Activated CD8-positive, alpha-beta memory T cell treated with anti-CD3 and anti-CD28 coated beads, Interleukin-2, amount 50 U/mL, for 1 hour (primary cell): ENCODE data around the gene BRI3BP.
"Not testable (repeated sequence)": the region's sequence is repeated elsewhere in the genome, so short reads cannot be mapped to it uniquely, and the experiment has no call there.

Experiments used
- DNase-seq: peaks from one replicate; pipeline ENCODE4 v3.0.0-alpha.2; 2020; ENCODE audit errors: extremely low read depth

BRI3BP gene

GRCh38 chr12:125065919-125066570, 72.6 kb downstream of the BRI3BP start:
- DNase-seq, result no peak

GRCh38 chr12:125068391-125068790, 74.9 kb downstream of the BRI3BP start:
- DNase-seq, result no peak

- DNase-seq, result no peak
Observed at GRCh38 chr12:125069616-125070015, 76.2 kb downstream of the BRI3BP start.

- no peak for DNase-seq
Observed at GRCh38 chr12:125070112-125070511, 76.7 kb downstream of the BRI3BP start.

GRCh38 chr12:125070661-125071390, 77.4 kb downstream of the BRI3BP start:
- DNase-seq, result no peak

GRCh38 chr12:125071456-125071855, 78.0 kb downstream of the BRI3BP start:
- DNase-seq, result no peak

- no peak for DNase-seq
Observed at GRCh38 chr12:125072496-125072895, 79.1 kb downstream of the BRI3BP start.

- not testable (repeated sequence) for DNase-seq
Observed at GRCh38 chr12:125074294-125074693, 80.8 kb downstream of the BRI3BP start.

- DNase-seq, result no peak
Observed at GRCh38 chr12:125076103-125076502, 82.7 kb downstream of the BRI3BP start.

- no peak for DNase-seq
Observed at GRCh38 chr12:125079084-125079483, 85.6 kb downstream of the BRI3BP start.

- no peak for DNase-seq
Observed at GRCh38 chr12:125079648-125080645, 86.5 kb downstream of the BRI3BP start.
